GM21528 (cell line): ENCODE measurements around the gene PDHX.

Experiments used
- ATAC-seq: cut with Tn5 transposase; IDR thresholded peaks from one replicate; pipeline ENCODE4 v1.9.1; 2021; ENCODE audit warnings: mild to moderate bottlenecking, moderate library complexity; ENCODE audit not compliant: unreplicated experiment, low FRiP score

Gene PDHX

GRCh38 chr11:34948696-34949095, 32.3 kb downstream of the PDHX start:
- ATAC-seq: no peak

GRCh38 chr11:34953955-34954354, 37.5 kb downstream of the PDHX start:
- no peak for ATAC-seq

GRCh38 chr11:34957206-34957605, 40.8 kb downstream of the PDHX start:
- no peak for ATAC-seq

- no peak for ATAC-seq
Measured at GRCh38 chr11:34957606-34958005, 41.2 kb downstream of the PDHX start.

- no peak for ATAC-seq
Measured at GRCh38 chr11:34959770-34960169, 43.4 kb downstream of the PDHX start.

GRCh38 chr11:34960277-34960676, 43.9 kb downstream of the PDHX start:
- no peak for ATAC-seq

GRCh38 chr11:34962034-34962433, 45.6 kb downstream of the PDHX start:
- ATAC-seq: no peak

- ATAC-seq: no peak
Measured at GRCh38 chr11:34963351-34963750, 46.9 kb downstream of the PDHX start.

GRCh38 chr11:34964610-34965331, 48.4 kb downstream of the PDHX start:
- ATAC-seq: no peak

- no peak for ATAC-seq
Measured at GRCh38 chr11:34968862-34969261, 52.4 kb downstream of the PDHX start.

- no peak for ATAC-seq
Measured at GRCh38 chr11:34970033-34970432, 53.6 kb downstream of the PDHX start.

- ATAC-seq: no peak
Measured at GRCh38 chr11:34970480-34970879, 54.1 kb downstream of the PDHX start.

- no peak for ATAC-seq
Measured at GRCh38 chr11:34971928-34972327, 55.5 kb downstream of the PDHX start.

- ATAC-seq: no peak
Measured at GRCh38 chr11:34972366-34972765, 55.9 kb downstream of the PDHX start.

- ATAC-seq: no peak
Measured at GRCh38 chr11:34972892-34973291, 56.5 kb downstream of the PDHX start.

GRCh38 chr11:34975482-34975881, 59.1 kb downstream of the PDHX start:
- no peak for ATAC-seq

- no peak for ATAC-seq
Measured at GRCh38 chr11:34976496-34977088, 60.2 kb downstream of the PDHX start.

- ATAC-seq: no peak
Measured at GRCh38 chr11:34977089-34977912, 60.9 kb downstream of the PDHX start.

- ATAC-seq: no peak
Measured at GRCh38 chr11:34978236-34979191, 62.1 kb downstream of the PDHX start.

- ATAC-seq: no peak
Measured at GRCh38 chr11:34984514-34984913, 68.1 kb downstream of the PDHX start.
